Tibial artery (tissue), 4 donors: ENCODE data around the gene ADCY5.

Experiments used
- DNase-seq, 2 donors: peaks; one replicate each; pipeline ENCODE4 v3.0.0-alpha.2; 2019
- H3K27ac ChIP-seq, 2 donors: fragments of 200-600 bp; sonication (generic) in 1 of 2; 1 replicate in 1 of 2; 2 replicates in 1 of 2; pipeline ENCODE4 v1.5.1; 2018 to 2019; ENCODE audit warnings: mild to moderate bottlenecking in 1 of 2
- H3K27me3 ChIP-seq, 2 donors: fragments of 200-600 bp; sonication (generic) in 1 of 2; one replicate each; pipeline versions ENCODE4 v1.5.1 to v1.6.0; 2016 to 2019
- H3K36me3 ChIP-seq, 3 donors: fragments of 200-600 bp; sonication (generic) in 2 of 3; one replicate each; pipeline ENCODE4 v1.5.1; 2016 to 2019; ENCODE audit warnings: mild to moderate bottlenecking in 2 of 3
- H3K4me1 ChIP-seq, 4 donors: fragments of 200-600 bp; sonication (generic) in 2 of 4; 1 replicate in 3 of 4; 2 replicates in 1 of 4; pipeline ENCODE4 v1.5.1; 2016 to 2019
- H3K4me3 ChIP-seq, 2 donors: fragments of 200-600 bp; sonication (generic) in 1 of 2; 1 replicate in 1 of 2; 2 replicates in 1 of 2; pipeline ENCODE4 v1.5.1; 2018 to 2019; ENCODE audit warnings: mild to moderate bottlenecking in 2 of 2
- H3K9me3 ChIP-seq, 3 donors: fragments of 200-600 bp; sonication (generic) in 1 of 3; one replicate each; pipeline ENCODE4 v1.5.1; 2016 to 2019
- CTCF ChIP-seq, 2 experiments: fragments of 200-600 bp in 1 of 2; fragments of 450-650 bp in 1 of 2; IDR thresholded peaks; one replicate each; pipeline ENCODE4 v1.5.1; 2017 to 2019; ENCODE audit warnings: antibody characterized with exemption in 2 of 2, mild to moderate bottlenecking in 1 of 2, moderate library complexity in 1 of 2
- intact Hi-C: fragments of 100-400 bp; cut with DNase I; formaldehyde crosslinking; loops from one replicate; pipeline ENCODE4 v1.15.0; 2023; ENCODE audit warnings: low total_unique reads

The ADCY5 gene

GRCh38 chr3:123387532-123387931 lies 61.4 kb downstream of the ADCY5 start:
- intact Hi-C loops, result no loop called here
- Histone ChIP-seq H3K4me1 (peaks cover 0 to 100% (median 83%) of the 10 kb centered on the region in 4 donors), H3K27me3 (no peaks in the 10 kb centered on the region), H3K4me3 (no peak overlapping the region), H3K27ac (peak overlapping the region; percentile 89 to 96), H3K36me3 (no peaks in the 10 kb centered on the region), H3K9me3 (no peaks in the 10 kb centered on the region)
- DNase-seq, result no peak
- TF ChIP-seq CTCF (IDR thresholded peaks at IDR 0.05), result no peak

GRCh38 chr3:123386477-123387040 lies 62.3 kb downstream of the ADCY5 start:
- no peaks in the 10 kb centered on the region for H3K27me3 ChIP-seq
- H3K9me3 ChIP-seq, result no peaks in the 10 kb centered on the region
- H3K36me3 ChIP-seq, result no peaks in the 10 kb centered on the region
- DNase-seq, result no peak
- H3K4me3 ChIP-seq, result no peak overlapping the region
- peak overlapping the region; percentile 89 to 96 for H3K27ac ChIP-seq
- intact Hi-C loops, result no loop called here
- H3K4me1 ChIP-seq, result peaks cover 0 to 100% (median 77%) of the 10 kb centered on the region in 4 donors
- TF ChIP-seq CTCF (IDR thresholded peaks at IDR 0.05), result no peak

DNA sequence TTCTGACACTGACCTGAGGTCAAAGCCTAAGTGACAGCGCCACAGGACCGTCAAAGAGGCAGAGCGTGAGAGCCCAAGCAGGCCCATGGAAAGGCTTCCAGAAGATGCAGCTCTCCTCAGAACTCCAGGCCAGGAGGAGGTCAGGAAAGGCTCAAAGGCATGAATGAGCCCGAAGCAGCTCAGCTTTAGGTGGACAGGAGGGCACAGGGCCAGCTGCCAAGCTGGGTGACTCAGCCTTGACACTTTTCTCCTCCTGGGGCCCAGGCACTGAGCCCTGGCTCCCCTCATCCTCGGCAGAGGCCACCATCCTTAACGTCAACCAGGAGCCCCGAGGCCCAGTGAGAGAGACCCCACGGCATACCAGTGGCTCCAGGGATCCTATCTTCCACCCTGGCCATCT lies 62.9 kb downstream of the ADCY5 start:
- peaks cover 0 to 100% (median 76%) of the 10 kb centered on the region in 4 donors for H3K4me1 ChIP-seq
- peak overlapping the region; percentile 89 to 96 for H3K27ac ChIP-seq
- no peak for TF ChIP-seq CTCF (IDR thresholded peaks at IDR 0.05)
- H3K9me3 ChIP-seq, result no peaks in the 10 kb centered on the region
- no peak overlapping the region for H3K4me3 ChIP-seq
- H3K27me3 ChIP-seq, result no peaks in the 10 kb centered on the region
- peak; percentile 37 to 88 for DNase-seq
- intact Hi-C loops, result no loop called here
- H3K36me3 ChIP-seq, result no peaks in the 10 kb centered on the region

DNA sequence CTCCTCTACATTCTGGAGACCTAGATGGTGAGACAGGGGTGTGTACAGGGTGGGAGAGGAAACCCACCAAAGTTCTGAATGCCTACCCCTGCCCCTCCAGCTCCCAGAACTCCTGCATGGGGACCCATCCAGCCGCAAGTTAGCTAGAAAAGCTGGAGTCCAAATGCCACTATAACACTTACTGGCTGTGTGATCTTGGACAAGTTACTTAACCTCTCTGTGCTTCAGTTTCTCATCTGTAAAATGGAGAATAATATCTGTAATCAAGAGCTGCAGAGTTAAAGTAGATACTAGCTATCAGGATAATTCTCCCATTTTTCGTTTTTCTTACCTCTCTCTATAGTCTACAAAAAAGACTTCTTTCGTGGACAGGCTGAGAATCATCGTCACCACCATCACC lies 63.4 kb downstream of the ADCY5 start:
- no peaks in the 10 kb centered on the region for H3K36me3 ChIP-seq
- DNase-seq, result no peak
- no peak for TF ChIP-seq CTCF (IDR thresholded peaks at IDR 0.05)
- no peaks in the 10 kb centered on the region for H3K9me3 ChIP-seq
- peak overlapping the region; percentile 89 to 96 for H3K27ac ChIP-seq
- intact Hi-C loops, result no loop called here
- H3K4me1 ChIP-seq, result peaks cover 0 to 100% (median 74%) of the 10 kb centered on the region in 4 donors
- no peaks in the 10 kb centered on the region for H3K27me3 ChIP-seq
- no peak overlapping the region for H3K4me3 ChIP-seq

- Histone ChIP-seq H3K27me3 (no peaks in the 10 kb centered on the region), H3K4me3 (peak overlapping the region; percentile 1 to 9), H3K9me3 (no peaks in the 10 kb centered on the region), H3K4me1 (peaks cover 0 to 100% (median 71%) of the 10 kb centered on the region in 4 donors), H3K27ac (peak overlapping the region; percentile 89 to 96), H3K36me3 (no peaks in the 10 kb centered on the region)
- DNase-seq, result peak; percentile 53 to 94
- intact Hi-C loops, result no loop called here
- no peak for TF ChIP-seq CTCF (IDR thresholded peaks at IDR 0.05)
These were observed 63.9 kb downstream of the ADCY5 start for GRCh38 chr3:123385001-123385401.

- DNase-seq, result no peak
- Histone ChIP-seq H3K27ac (peak overlapping the region; percentile 89 to 96), H3K4me1 (peaks cover 0 to 100% (median 67%) of the 10 kb centered on the region in 4 donors), H3K9me3 (no peaks in the 10 kb centered on the region), H3K27me3 (no peaks in the 10 kb centered on the region), H3K4me3 (no peak overlapping the region), H3K36me3 (no peaks in the 10 kb centered on the region)
- intact Hi-C loops, result no loop called here
- no peak for TF ChIP-seq CTCF (IDR thresholded peaks at IDR 0.05)
These were observed 64.6 kb downstream of the ADCY5 start for GRCh38 chr3:123384256-123384655.
